ENCODE measurements around the gene FCGR3A.
"Not testable (repeated sequence)": the region's sequence is repeated elsewhere in the genome, so short reads cannot be mapped to it uniquely, and the experiment has no call there.

FCGR3A gene

GRCh38 chr1:161580879-161581537 lies 31.4 kb upstream of the FCGR3A start:
- not testable (repeated sequence) for H3K9me3 ChIP-seq (ENCODE audit: control insufficient read depth, insufficient read depth, low read length); H3K36me3 ChIP-seq (ENCODE audit: control insufficient read depth, insufficient read depth, low read length); H3K4me3 ChIP-seq (ENCODE audit: low read depth, low read length); H3K27ac ChIP-seq (ENCODE audit: low read depth, low read length); H3K9ac ChIP-seq (ENCODE audit: low read depth, low read length); H3K4me1 ChIP-seq (ENCODE audit: control insufficient read depth, insufficient read depth, low read length); H3K27me3 ChIP-seq (ENCODE audit: control insufficient read depth, insufficient read depth, low read length)

DNA sequence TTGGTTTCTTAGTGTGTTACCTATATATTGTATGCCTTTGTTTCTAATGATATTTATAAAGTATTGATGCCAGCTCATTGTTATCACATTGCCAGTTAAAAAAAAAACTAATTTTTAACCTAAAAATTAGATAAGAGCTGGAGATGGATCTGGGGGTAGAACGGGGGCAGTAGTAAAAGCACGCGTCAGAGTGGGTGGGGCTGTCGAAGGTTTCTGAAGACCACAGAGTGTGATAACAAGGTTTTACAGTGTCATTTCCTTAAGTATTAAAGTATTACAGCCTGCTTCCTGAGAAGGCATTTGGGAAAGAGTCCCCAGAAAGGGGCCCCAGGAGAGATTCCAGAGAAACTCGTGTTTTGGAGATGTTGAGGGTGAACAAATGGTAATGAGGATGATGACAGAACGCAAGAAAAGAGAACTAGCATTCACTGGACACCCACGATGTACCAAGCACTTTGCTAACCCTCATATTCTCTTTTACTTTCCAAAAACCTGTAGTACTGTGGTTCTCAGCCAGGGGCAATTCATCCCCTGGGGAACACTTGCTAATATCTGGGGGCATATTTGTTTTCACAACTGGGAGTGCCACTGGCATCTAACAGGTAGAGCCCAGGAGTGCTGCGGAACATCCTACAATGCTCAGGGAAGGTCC lies 30.4 kb upstream of the FCGR3A start:
- H3K4me3 ChIP-seq (ENCODE audit: low read depth, low read length); H3K27ac ChIP-seq (ENCODE audit: low read depth, low read length); H3K4me1 ChIP-seq (ENCODE audit: control insufficient read depth, insufficient read depth, low read length); H3K9ac ChIP-seq (ENCODE audit: low read depth, low read length); H3K9me3 ChIP-seq (ENCODE audit: control insufficient read depth, insufficient read depth, low read length); H3K36me3 ChIP-seq (ENCODE audit: control insufficient read depth, insufficient read depth, low read length); H3K27me3 ChIP-seq (ENCODE audit: control insufficient read depth, insufficient read depth, low read length): not testable (repeated sequence)

DNA sequence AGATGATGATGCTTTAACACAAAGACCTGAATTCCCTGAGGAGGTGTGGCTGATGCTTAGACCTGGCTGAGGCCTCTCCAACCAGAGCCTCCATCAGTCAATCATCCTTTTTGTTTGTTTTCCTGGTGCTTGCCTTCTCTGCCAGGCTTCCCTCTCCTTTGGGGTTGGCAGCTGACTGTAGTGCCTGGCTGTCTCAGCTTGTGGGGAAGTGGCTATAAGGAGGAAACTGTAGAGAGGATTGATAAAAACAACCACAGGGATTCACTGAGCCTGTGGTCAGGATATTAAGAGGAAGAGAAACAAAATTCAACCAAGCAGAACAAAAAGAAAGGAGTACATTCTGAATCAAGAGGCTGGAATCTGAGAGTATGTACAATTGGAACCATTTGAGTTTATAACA lies 27.1 kb upstream of the FCGR3A start:
- not testable (repeated sequence) for H3K9me3 ChIP-seq (ENCODE audit: control insufficient read depth, insufficient read depth, low read length); H3K4me1 ChIP-seq (ENCODE audit: control insufficient read depth, insufficient read depth, low read length); H3K27me3 ChIP-seq (ENCODE audit: control insufficient read depth, insufficient read depth, low read length); H3K27ac ChIP-seq (ENCODE audit: low read depth, low read length); H3K4me3 ChIP-seq (ENCODE audit: low read depth, low read length); H3K9ac ChIP-seq (ENCODE audit: low read depth, low read length); H3K36me3 ChIP-seq (ENCODE audit: control insufficient read depth, insufficient read depth, low read length)

DNA sequence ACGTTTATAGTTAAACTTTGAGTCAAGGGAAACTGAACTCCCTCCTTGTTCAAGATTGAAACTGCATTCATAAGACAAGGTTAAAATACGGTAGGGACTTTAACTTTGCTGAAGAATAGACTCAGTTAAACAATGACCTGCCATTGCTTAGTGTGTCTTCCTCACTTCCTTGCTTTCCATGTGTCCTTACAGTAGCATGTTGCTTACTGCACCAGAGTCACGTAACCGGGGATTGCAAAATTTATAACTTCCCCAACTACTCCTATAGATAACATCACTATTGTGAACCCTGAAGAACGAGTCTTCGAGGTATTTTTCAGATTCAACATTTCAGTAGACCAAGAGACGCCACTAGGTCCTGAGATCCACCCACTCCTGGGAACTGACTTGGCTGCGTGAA lies 22.1 kb upstream of the FCGR3A start:
- not testable (repeated sequence) for H3K36me3 ChIP-seq (ENCODE audit: control insufficient read depth, insufficient read depth, low read length); H3K9me3 ChIP-seq (ENCODE audit: control insufficient read depth, insufficient read depth, low read length); H3K27me3 ChIP-seq (ENCODE audit: control insufficient read depth, insufficient read depth, low read length); H3K27ac ChIP-seq (ENCODE audit: low read depth, low read length); H3K4me3 ChIP-seq (ENCODE audit: low read depth, low read length); H3K4me1 ChIP-seq (ENCODE audit: control insufficient read depth, insufficient read depth, low read length); H3K9ac ChIP-seq (ENCODE audit: low read depth, low read length)

- not testable (repeated sequence) for H3K27me3 ChIP-seq (ENCODE audit: control insufficient read depth, insufficient read depth, low read length); H3K9ac ChIP-seq (ENCODE audit: low read depth, low read length); H3K27ac ChIP-seq (ENCODE audit: low read depth, low read length); H3K4me1 ChIP-seq (ENCODE audit: control insufficient read depth, insufficient read depth, low read length); H3K36me3 ChIP-seq (ENCODE audit: control insufficient read depth, insufficient read depth, low read length); H3K4me3 ChIP-seq (ENCODE audit: low read depth, low read length); H3K9me3 ChIP-seq (ENCODE audit: control insufficient read depth, insufficient read depth, low read length)
Measured at GRCh38 chr1:161566602-161566960, 17.0 kb upstream of the FCGR3A start.

GRCh38 chr1:161563522-161563921 lies 13.9 kb upstream of the FCGR3A start:
- not testable (repeated sequence) for H3K27ac ChIP-seq (ENCODE audit: low read depth, low read length); H3K4me3 ChIP-seq (ENCODE audit: low read depth, low read length); H3K9ac ChIP-seq (ENCODE audit: low read depth, low read length); H3K9me3 ChIP-seq (ENCODE audit: control insufficient read depth, insufficient read depth, low read length); H3K36me3 ChIP-seq (ENCODE audit: control insufficient read depth, insufficient read depth, low read length); H3K4me1 ChIP-seq (ENCODE audit: control insufficient read depth, insufficient read depth, low read length); H3K27me3 ChIP-seq (ENCODE audit: control insufficient read depth, insufficient read depth, low read length)

DNA sequence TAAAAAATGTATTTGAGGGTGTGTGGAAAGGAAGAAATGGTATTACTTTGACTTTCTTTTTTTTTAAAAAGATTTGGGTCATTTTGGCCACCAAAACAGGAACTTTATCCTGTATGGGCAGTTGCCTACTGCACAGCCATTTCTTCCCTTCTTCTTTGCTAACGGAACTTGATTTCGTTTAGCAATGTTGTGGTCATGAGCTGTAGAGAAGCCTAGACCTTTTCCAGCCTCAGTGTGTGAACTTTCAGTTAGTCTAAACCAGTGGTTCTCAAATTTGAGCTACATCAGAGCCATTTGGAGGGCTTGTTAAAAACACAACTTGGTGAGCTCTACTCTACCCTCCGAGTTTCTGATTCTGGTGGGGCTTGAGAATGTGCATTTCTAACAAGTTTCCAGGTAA lies 12.8 kb upstream of the FCGR3A start:
- not testable (repeated sequence) for H3K4me3 ChIP-seq (ENCODE audit: low read depth, low read length); H3K9me3 ChIP-seq (ENCODE audit: control insufficient read depth, insufficient read depth, low read length); H3K27ac ChIP-seq (ENCODE audit: low read depth, low read length); H3K4me1 ChIP-seq (ENCODE audit: control insufficient read depth, insufficient read depth, low read length); H3K9ac ChIP-seq (ENCODE audit: low read depth, low read length); H3K27me3 ChIP-seq (ENCODE audit: control insufficient read depth, insufficient read depth, low read length); H3K36me3 ChIP-seq (ENCODE audit: control insufficient read depth, insufficient read depth, low read length)

DNA sequence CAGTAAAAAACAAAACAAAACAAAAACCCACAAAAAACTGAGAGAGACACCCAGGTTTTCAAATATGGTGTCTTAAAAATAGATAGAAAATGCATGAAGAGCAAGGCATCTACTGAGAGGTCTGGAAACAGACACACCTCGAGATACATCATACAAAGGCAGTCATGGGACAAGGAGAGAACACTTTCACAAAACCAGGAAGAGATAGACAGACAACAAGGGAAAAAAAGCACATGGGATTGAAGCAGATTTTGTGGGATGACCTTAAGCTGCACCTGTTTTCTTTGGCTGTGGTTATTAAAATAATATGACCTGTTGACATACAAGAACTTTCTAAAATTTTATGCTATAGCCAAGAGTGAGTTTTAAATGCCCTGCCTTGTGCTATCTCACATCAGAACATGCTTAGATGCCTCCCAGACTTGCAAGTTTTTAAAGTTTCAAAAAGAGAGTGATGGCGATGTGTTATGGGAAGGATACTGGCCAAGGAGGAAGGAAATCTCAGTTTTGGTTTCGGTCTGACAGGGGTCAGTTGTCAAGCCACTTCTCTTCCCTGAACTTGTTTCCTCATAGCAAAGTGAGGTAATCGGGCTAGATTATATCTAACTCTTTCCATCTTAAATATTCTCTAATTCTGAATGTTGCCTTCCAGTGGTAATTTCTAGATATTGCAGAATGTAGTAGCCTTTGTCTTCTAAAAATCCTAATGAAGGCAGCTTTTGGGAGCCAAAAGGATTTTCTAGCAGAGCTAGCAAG lies 11.5 kb upstream of the FCGR3A start:
- not testable (repeated sequence) for H3K9ac ChIP-seq (ENCODE audit: low read depth, low read length); H3K9me3 ChIP-seq (ENCODE audit: control insufficient read depth, insufficient read depth, low read length); H3K27me3 ChIP-seq (ENCODE audit: control insufficient read depth, insufficient read depth, low read length); H3K27ac ChIP-seq (ENCODE audit: low read depth, low read length); H3K36me3 ChIP-seq (ENCODE audit: control insufficient read depth, insufficient read depth, low read length); H3K4me1 ChIP-seq (ENCODE audit: control insufficient read depth, insufficient read depth, low read length); H3K4me3 ChIP-seq (ENCODE audit: low read depth, low read length)

DNA sequence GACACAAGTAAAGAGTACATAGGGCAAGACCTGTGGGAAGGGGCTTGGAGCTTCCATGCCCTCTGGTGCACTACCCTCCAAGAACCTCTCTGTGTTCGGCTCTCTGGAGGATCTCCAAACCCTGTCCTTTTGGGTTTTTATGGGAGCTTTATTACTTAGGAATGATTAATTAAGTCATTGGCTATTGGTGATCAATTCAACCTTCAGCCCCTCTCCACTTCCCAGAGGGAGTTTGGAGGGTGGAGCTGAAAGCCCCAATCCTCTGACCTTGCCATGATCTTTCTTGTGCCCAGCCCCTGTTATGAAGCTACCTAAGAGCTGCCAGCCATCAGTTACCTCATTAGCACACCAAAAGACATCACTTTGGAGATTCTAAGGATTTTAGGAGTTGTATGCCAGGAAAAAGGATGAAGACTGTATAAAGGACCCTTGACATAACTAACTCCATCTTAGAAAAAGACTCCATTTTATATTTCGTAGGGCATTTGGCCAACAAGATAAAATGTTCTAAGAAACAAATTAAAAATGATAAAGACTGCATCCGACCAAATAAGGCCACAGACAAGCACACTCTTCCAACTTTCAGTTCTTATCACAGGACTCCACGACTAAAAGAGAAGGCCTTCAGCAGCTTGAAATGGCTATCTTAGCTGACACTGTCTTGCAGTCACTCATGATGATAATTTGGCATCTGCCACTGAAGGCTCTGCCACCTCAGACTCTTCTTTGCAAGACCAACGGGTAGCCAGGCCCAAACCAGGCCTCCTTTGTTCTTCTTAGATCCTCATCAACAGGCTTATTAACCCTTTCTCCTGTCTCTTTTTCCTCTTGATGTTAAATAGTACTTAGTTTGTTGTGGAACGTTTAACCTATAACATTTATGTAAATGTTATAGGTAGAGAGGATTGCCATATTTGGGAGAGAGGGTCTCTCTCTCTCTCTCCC lies 8.2 kb upstream of the FCGR3A start:
- not testable (repeated sequence) for H3K36me3 ChIP-seq (ENCODE audit: control insufficient read depth, insufficient read depth, low read length); H3K27me3 ChIP-seq (ENCODE audit: control insufficient read depth, insufficient read depth, low read length); H3K4me1 ChIP-seq (ENCODE audit: control insufficient read depth, insufficient read depth, low read length); H3K4me3 ChIP-seq (ENCODE audit: low read depth, low read length); H3K9ac ChIP-seq (ENCODE audit: low read depth, low read length); H3K9me3 ChIP-seq (ENCODE audit: control insufficient read depth, insufficient read depth, low read length); H3K27ac ChIP-seq (ENCODE audit: low read depth, low read length)

DNA sequence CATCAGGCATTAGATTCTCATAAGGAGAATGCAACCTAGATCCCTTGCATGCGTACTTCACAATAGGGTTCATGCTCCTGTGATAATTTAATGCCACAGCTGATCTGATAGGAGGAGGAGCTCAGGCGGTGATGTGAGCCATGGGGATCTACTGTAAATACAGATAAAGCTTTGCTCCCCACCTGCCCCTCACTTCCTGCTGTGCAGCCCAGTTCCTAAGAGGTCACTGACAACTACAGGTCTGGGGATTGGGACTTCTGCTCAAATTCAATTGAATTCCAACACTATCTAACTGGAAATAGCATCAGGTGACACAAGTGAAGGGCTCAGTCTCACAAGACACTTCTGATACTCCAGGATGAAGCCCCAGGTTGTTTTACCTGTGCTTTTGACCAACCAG lies 7.4 kb upstream of the FCGR3A start:
- not testable (repeated sequence) for H3K36me3 ChIP-seq (ENCODE audit: control insufficient read depth, insufficient read depth, low read length); H3K4me1 ChIP-seq (ENCODE audit: control insufficient read depth, insufficient read depth, low read length); H3K9ac ChIP-seq (ENCODE audit: low read depth, low read length)

DNA sequence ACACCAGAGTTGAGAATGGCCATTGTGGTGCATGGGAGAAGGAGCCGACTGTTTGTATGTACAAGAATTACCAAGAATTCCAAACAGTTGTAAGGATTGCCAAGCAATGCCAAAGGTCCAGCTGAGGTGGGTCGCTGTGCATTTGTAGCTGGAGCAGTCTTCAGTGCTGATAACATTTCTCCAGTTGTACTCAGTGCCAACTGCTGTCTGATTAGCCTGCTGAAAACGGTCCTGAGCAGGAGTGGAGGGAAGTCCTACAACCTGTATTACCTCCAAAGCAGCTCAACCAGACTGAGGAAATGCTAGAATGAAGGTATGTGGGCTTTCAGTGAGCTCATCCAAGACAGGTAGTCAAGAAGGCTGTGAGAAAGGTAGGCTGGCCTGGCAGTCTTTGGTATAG lies 6.5 kb upstream of the FCGR3A start:
- H3K9me3 ChIP-seq (ENCODE audit: control insufficient read depth, insufficient read depth, low read length); H3K4me3 ChIP-seq (ENCODE audit: low read depth, low read length); H3K27me3 ChIP-seq (ENCODE audit: control insufficient read depth, insufficient read depth, low read length); H3K36me3 ChIP-seq (ENCODE audit: control insufficient read depth, insufficient read depth, low read length); H3K4me1 ChIP-seq (ENCODE audit: control insufficient read depth, insufficient read depth, low read length); H3K9ac ChIP-seq (ENCODE audit: low read depth, low read length); H3K27ac ChIP-seq (ENCODE audit: low read depth, low read length): not testable (repeated sequence)

More for the DNA sequence above, 7.4 kb upstream of the FCGR3A start:
- not testable (repeated sequence) for H3K27ac ChIP-seq (ENCODE audit: low read depth, low read length); H3K9me3 ChIP-seq (ENCODE audit: control insufficient read depth, insufficient read depth, low read length); H3K27me3 ChIP-seq (ENCODE audit: control insufficient read depth, insufficient read depth, low read length); H3K4me3 ChIP-seq (ENCODE audit: low read depth, low read length)
